Nephron progenitor cell (in vitro differentiated cells): ENCODE results near the gene RNF217.

Experiments used
- DNase-seq: peaks from one replicate; pipeline ENCODE4 v3.0.0; 2021
- H3K27ac Mint-ChIP-seq: 2 replicates; pipeline ENCODE4 v1.8.0; 2021; ENCODE audit warnings: mild to moderate bottlenecking, moderate library complexity, mixed read lengths
- H3K27me3 Mint-ChIP-seq: 2 replicates; pipeline ENCODE4 v1.8.0; 2021; ENCODE audit warnings: mild to moderate bottlenecking, low read depth, mixed read lengths; ENCODE audit not compliant: poor library complexity
- H3K36me3 Mint-ChIP-seq: 2 replicates; pipeline ENCODE4 v1.8.0; 2021; ENCODE audit warnings: low read depth, mixed read lengths
- H3K4me1 Mint-ChIP-seq: 2 replicates; pipeline ENCODE4 v1.8.0; 2021; ENCODE audit warnings: mixed read lengths
- H3K4me3 Mint-ChIP-seq: 2 replicates; pipeline ENCODE4 v1.8.0; 2021; ENCODE audit warnings: mild to moderate bottlenecking, moderate library complexity, mixed read lengths
- H3K9me3 Mint-ChIP-seq: 2 replicates; pipeline ENCODE4 v1.8.0; 2021; ENCODE audit warnings: mild to moderate bottlenecking, moderate library complexity, mixed read lengths
- TF ChIP-seq, protein P1 (sequence below): fragments of 200-600 bp; sonication (generic); IDR thresholded peaks from 2 replicates; pipeline ENCODE4 v1.5.0; 2021; ENCODE audit warnings: antibody characterized with exemption

Gene RNF217

DNA sequence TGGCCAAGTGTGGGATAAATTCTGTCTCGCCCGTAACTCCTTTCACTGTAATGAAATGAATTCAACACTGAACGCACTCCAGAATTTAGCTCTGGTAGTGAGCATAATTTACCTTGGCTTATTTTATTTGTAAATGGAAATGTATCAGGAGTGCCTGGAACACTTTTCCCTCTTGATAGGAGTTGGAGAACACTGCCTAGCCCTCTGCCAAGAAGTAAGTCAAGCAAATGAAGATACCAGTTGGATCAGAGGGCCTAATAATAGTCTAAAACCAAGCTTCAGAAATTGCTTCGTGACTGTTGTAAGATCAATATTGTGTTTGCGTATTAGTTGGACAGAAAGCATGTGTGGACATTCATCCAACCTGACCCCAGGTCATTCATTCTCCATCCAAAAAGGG is 126.7 kb downstream of the RNF217 start:
- no peaks in the 10 kb centered on the region for H3K27me3 Mint-ChIP-seq
- TF ChIP-seq, protein P1, sequence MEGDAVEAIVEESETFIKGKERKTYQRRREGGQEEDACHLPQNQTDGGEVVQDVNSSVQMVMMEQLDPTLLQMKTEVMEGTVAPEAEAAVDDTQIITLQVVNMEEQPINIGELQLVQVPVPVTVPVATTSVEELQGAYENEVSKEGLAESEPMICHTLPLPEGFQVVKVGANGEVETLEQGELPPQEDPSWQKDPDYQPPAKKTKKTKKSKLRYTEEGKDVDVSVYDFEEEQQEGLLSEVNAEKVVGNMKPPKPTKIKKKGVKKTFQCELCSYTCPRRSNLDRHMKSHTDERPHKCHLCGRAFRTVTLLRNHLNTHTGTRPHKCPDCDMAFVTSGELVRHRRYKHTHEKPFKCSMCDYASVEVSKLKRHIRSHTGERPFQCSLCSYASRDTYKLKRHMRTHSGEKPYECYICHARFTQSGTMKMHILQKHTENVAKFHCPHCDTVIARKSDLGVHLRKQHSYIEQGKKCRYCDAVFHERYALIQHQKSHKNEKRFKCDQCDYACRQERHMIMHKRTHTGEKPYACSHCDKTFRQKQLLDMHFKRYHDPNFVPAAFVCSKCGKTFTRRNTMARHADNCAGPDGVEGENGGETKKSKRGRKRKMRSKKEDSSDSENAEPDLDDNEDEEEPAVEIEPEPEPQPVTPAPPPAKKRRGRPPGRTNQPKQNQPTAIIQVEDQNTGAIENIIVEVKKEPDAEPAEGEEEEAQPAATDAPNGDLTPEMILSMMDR = no peak

DNA sequence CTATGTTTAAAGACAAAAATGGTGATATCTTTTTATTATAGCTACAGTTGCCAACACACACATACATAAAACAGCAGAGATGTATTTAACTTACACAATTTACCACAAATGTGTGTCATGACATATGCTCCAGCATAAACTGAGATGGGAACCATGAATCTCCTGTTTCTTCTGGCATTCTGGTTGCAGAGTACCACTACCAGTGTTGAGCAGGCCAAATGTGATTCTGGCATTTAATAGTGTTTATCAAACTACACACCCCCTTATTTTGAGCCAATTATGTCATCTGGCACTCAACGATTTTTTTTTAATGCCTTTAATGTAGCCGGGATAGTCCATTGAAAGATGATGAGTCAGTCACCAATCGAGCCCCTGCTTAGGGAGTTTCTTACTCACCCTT is 132.3 kb downstream of the RNF217 start:
- Mint-ChIP-seq H3K4me3 (no peak overlapping the region), H3K27ac (no peak overlapping the region), H3K9me3 (no peaks in the 10 kb centered on the region), H3K27me3 (peaks cover 6% of the 10 kb centered on the region), H3K4me1 (peaks cover 11% of the 10 kb centered on the region), H3K36me3 (no peaks in the 10 kb centered on the region)
- TF ChIP-seq, protein P1 = no peak
- DNase-seq = no peak

More for the DNA sequence above, 126.7 kb downstream of the RNF217 start:
- H3K36me3 Mint-ChIP-seq = no peaks in the 10 kb centered on the region
- no peaks in the 10 kb centered on the region for H3K9me3 Mint-ChIP-seq
- H3K4me1 Mint-ChIP-seq = peaks cover 8% of the 10 kb centered on the region
- no peak overlapping the region for H3K4me3 Mint-ChIP-seq
- H3K27ac Mint-ChIP-seq = no peak overlapping the region
- no peak for DNase-seq

DNA sequence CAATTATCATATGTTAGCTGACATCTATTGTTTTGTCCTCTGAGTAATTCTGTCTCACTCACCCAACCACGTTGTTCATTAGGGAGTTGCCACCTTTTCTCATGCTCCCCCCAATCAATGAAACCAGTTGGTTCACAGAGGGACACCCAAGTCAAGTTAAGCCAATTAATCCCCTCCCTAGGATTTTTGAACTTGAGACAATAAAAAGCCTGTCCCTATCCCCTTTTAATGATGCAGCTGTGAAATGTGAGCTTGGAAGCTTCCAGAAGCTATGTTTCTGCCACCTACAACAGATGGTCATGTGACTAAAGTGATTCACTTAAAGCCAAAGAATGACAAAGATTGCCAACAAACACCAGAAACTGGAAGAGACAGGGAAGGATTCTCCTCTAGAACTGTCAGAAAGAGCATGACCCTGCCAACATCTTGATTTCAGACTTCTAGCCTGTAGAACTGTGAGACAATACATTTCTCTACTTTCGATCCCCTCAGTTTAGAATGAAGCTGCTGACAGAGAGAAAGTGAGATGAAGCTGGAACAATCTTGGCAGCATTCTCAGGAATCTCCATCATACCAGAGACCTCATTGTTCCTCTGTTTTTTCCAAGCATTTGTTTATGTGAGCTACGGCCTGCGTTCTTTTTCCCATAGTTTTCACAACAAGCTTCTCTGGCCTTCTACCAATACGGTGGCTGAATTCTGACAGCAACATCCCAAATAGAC is 133.5 kb downstream of the RNF217 start:
- H3K9me3 Mint-ChIP-seq = no peaks in the 10 kb centered on the region
- H3K4me1 Mint-ChIP-seq = peaks cover 22% of the 10 kb centered on the region
- H3K4me3 Mint-ChIP-seq = no peak overlapping the region
- TF ChIP-seq, protein P1 = no peak
- H3K36me3 Mint-ChIP-seq = no peaks in the 10 kb centered on the region
- H3K27ac Mint-ChIP-seq = peak overlapping the region; percentile 24
- peaks cover 11% of the 10 kb centered on the region for H3K27me3 Mint-ChIP-seq
- no peak for DNase-seq

DNA sequence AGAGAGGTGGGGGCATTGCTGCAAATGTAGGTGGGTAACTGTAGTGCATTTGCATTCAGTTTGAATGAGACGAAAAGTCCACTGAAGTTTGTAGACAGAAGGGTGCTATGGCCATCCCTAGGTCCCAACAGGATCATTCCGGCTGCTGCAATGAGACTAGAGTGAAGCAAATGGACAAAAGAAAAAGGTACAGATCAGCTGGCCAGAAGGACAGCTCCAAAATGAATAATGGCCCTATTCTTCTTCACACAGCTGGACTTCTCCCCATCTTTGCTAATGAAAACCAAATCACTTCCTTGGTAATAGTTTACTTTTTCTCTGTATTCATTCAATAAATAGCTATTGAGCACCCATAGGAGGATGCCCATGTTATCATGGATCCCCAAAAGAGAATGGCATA is 134.9 kb downstream of the RNF217 start:
- H3K27me3 Mint-ChIP-seq = peaks cover 11% of the 10 kb centered on the region

DNA sequence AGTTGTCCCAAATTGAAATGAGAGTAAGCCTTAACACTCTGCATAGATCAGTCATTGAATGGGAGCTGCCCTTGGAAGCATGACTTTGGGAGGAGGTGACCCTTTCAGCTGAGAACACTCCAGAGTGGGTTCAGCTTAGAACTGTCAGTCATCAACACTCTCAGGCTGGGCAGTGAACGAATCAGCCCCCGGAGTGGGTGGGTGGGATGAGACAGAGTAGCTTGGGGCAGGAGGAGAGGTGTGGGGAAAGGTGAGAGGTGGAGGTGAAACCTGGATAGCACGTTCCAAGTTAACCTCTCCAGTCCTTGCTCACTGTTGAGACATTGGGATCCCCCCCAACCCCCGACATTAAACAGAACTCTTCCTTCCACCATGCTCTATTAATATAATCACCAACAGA is 136.0 kb downstream of the RNF217 start:
- H3K4me1 Mint-ChIP-seq = peaks cover 43% of the 10 kb centered on the region

More for the DNA sequence above, 134.9 kb downstream of the RNF217 start:
- no peaks in the 10 kb centered on the region for H3K36me3 Mint-ChIP-seq
- H3K4me1 Mint-ChIP-seq = peaks cover 36% of the 10 kb centered on the region
- no peak overlapping the region for H3K27ac Mint-ChIP-seq
- TF ChIP-seq, protein P1 = no peak
- H3K4me3 Mint-ChIP-seq = no peak overlapping the region
- H3K9me3 Mint-ChIP-seq = no peaks in the 10 kb centered on the region
- DNase-seq = no peak

More for the DNA sequence above, 136.0 kb downstream of the RNF217 start:
- Mint-ChIP-seq H3K27me3 (peaks cover 11% of the 10 kb centered on the region), H3K36me3 (no peaks in the 10 kb centered on the region), H3K9me3 (no peaks in the 10 kb centered on the region), H3K27ac (no peak overlapping the region), H3K4me3 (no peak overlapping the region)
- DNase-seq = no peak
- TF ChIP-seq, protein P1 = no peak
